GM21619 (cell line): ENCODE results near the gene PHACTR2.

Experiments
- ATAC-seq: cut with Tn5 transposase; IDR thresholded peaks from one replicate; pipeline ENCODE4 v1.9.1; 2021; ENCODE audit not compliant: unreplicated experiment

Gene PHACTR2

GRCh38 chr6:143739341-143739851 is 61.6 kb downstream of the PHACTR2 start:
- ATAC-seq, result no peak

- ATAC-seq, result no peak
Observed at GRCh38 chr6:143740213-143740612, 62.4 kb downstream of the PHACTR2 start.

- ATAC-seq, result no peak
Observed at GRCh38 chr6:143741480-143741879, 63.7 kb downstream of the PHACTR2 start.

GRCh38 chr6:143742070-143742954 is 64.5 kb downstream of the PHACTR2 start:
- ATAC-seq, result no peak

GRCh38 chr6:143742955-143743255 is 65.1 kb downstream of the PHACTR2 start:
- no peak for ATAC-seq

- no peak for ATAC-seq
Observed at GRCh38 chr6:143743301-143744166, 65.8 kb downstream of the PHACTR2 start.

- no peak for ATAC-seq
Observed at GRCh38 chr6:143744551-143745165, 66.9 kb downstream of the PHACTR2 start.

GRCh38 chr6:143745166-143746133 is 67.7 kb downstream of the PHACTR2 start:
- ATAC-seq, result no peak

- ATAC-seq, result no peak
Observed at GRCh38 chr6:143746202-143747119, 68.7 kb downstream of the PHACTR2 start.

GRCh38 chr6:143747347-143747842 is 69.6 kb downstream of the PHACTR2 start:
- no peak for ATAC-seq

- ATAC-seq, result no peak
Observed at GRCh38 chr6:143749891-143750290, 72.1 kb downstream of the PHACTR2 start.

- ATAC-seq, result no peak
Observed at GRCh38 chr6:143750877-143751276, 73.1 kb downstream of the PHACTR2 start.

- no peak for ATAC-seq
Observed at GRCh38 chr6:143752459-143752858, 74.7 kb downstream of the PHACTR2 start.

GRCh38 chr6:143753678-143754077 is 75.9 kb downstream of the PHACTR2 start:
- ATAC-seq, result no peak

GRCh38 chr6:143754204-143754603 is 76.4 kb downstream of the PHACTR2 start:
- no peak for ATAC-seq

GRCh38 chr6:143755301-143755744 is 77.6 kb downstream of the PHACTR2 start:
- no peak for ATAC-seq

GRCh38 chr6:143757346-143757832 is 79.6 kb downstream of the PHACTR2 start:
- no peak for ATAC-seq

- no peak for ATAC-seq
Observed at GRCh38 chr6:143758551-143758950, 80.8 kb downstream of the PHACTR2 start.

- ATAC-seq, result no peak
Observed at GRCh38 chr6:143759666-143760065, 81.9 kb downstream of the PHACTR2 start.
